Pancreas (tissue), 10 donors: ENCODE data around the gene AGGF1. TPM values are rescaled to one million over a fixed set of nuclear protein-coding genes. Genes with fewer than 3 reads are reported as not detected.
A peak's percentile ranks its signal among the peaks of the same experiment; 100 is the strongest.
"Not testable (repeated sequence)": the region's sequence is repeated elsewhere in the genome, so short reads cannot be mapped to it uniquely, and the experiment has no call there.

Source experiments
- ATAC-seq, 4 donors: fragments of 200-7000 bp; cut with Tn5 transposase; one replicate each; pipeline versions ENCODE4 v1.8.0 to v1.9.1; 2020; ENCODE audit warnings: mild to moderate bottlenecking in 4 of 4, moderate library complexity in 4 of 4
- DNase-seq, 6 donors: peaks; one replicate each; pipeline ENCODE4 v3.0.0-alpha.2; 2020
- FAIRE-seq: peaks from 2 replicates; lab custom pipeline; 2012; peaks lifted over from hg19 to GRCh38; lab: Jason Lieb, UNC
- H3K27ac ChIP-seq, 4 donors: fragments of 200-600 bp; sonication (generic); 1 replicate in 3 of 4; 2 replicates in 1 of 4; pipeline versions ENCODE4 v1.5.0 to v1.8.0; 2020
- H3K27me3 ChIP-seq, 4 donors: fragments of 200-600 bp; one replicate each; pipeline ENCODE4 v1.8.0; 2021
- H3K36me3 ChIP-seq, 3 donors: fragments of 200-600 bp; sonication (generic) in 1 of 3; one replicate each; pipeline versions ENCODE4 v1.5.0 to v1.8.0; 2020 to 2021
- H3K4me1 ChIP-seq, 3 donors: fragments of 200-600 bp; one replicate each; pipeline ENCODE4 v1.8.0; 2021
- H3K4me3 ChIP-seq, 4 donors: fragments of 200-600 bp; sonication (generic) in 2 of 4; one replicate each; pipeline versions ENCODE4 v1.5.0 to v1.8.0; 2020 to 2021
- H3K9me3 ChIP-seq, 4 donors: fragments of 200-600 bp; one replicate each; pipeline ENCODE4 v1.8.0; 2021
- WGBS, 2 donors: extraction: QIAGEN DNeasy Blood & Tissue Kit; methylation state at CpG; one replicate each; pipeline ENCODE4 v1.1.7; 2013; 5-methylcytosine and 5-hydroxymethylcytosine counted together
- intact Hi-C, 3 donors: fragments of 100-400 bp; cut with DNase I; formaldehyde crosslinking; loops; one replicate each; pipeline versions ENCODE4 v1.11.1 to v1.14.2; 2022
- polyA plus RNA-seq, 2 donors: library from polyadenylated mRNA; stranded (reverse); fragments of 200-250 nt; gene quantifications; one replicate each; pipeline ENCODE4 v1.2.3, GENCODE V29; 2013
- total RNA-seq, 6 donors: library from RNA; stranded (reverse); fragmentation: NEBNext Ultra II Directional in 4 of 6; extraction: Animal tissue kit (Norgen Biotek cat#: 25700) in 4 of 6; gene quantifications; one replicate each; pipeline versions ENCODE4 v1.2.1 to v1.2.4, GENCODE V29; 2021 to 2023
- TF ChIP-seq, protein P1 (sequence below), 4 donors: fragments of 200-600 bp; sonication (generic) in 3 of 4; IDR thresholded peaks; one replicate each; pipeline versions ENCODE4 v1.5.0 to v1.8.0; 2021; ENCODE audit warnings: antibody characterized with exemption in 4 of 4
- donor health status: healthy with polysubstance abuse.
- donor health status: DM: no; HTN: no; CAD: no; lungs with moderate emphysema.
- donor health status: DM: no; HTN: no; CAD: no.
- donor health status: control.
- donor health status: control.
- donor health status: Bipolar disorder and iron deficiency.
- donor health status: DM: yes; HTN: yes; CAD: no.
- donor health status: DM: no; HTN: no; CAD: no.
- donor health status: DM: no; HTN: no; CAD: no.
- donor health status: DM: yes; HTN: yes; CAD: no.

Gene AGGF1
- total and polyA plus RNA-seq, 8 donors, result 3.7 to 12.9 (median 8.5) TPM

DNA sequence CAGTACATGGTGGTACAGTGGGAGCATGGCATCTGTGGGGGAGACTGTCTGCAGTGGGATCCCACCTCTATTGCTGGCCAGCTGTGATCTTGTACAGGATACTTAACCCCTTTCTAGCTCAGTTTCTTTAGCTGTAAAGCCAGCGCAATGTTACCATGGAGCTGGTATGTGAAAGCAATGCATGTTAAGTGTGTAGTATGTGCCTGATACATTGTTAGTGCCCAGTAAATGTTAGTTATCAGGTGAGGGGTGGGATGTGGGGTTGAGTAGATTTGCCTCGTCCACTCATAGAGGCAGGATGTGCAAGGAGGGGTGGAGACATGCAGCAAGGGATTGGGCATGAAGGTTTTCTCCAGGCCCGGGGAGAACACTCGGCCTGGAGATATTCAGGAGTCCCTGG lies 44.5 kb downstream of the AGGF1 start:
- Histone ChIP-seq H3K27me3 (no peaks in the 10 kb centered on the region), H3K36me3 (no peaks in the 10 kb centered on the region), H3K9me3 (no peaks in the 10 kb centered on the region), H3K27ac (no peak overlapping the region), H3K4me3 (no peak overlapping the region), H3K4me1 (no peaks in the 10 kb centered on the region)
- TF ChIP-seq, protein P1, sequence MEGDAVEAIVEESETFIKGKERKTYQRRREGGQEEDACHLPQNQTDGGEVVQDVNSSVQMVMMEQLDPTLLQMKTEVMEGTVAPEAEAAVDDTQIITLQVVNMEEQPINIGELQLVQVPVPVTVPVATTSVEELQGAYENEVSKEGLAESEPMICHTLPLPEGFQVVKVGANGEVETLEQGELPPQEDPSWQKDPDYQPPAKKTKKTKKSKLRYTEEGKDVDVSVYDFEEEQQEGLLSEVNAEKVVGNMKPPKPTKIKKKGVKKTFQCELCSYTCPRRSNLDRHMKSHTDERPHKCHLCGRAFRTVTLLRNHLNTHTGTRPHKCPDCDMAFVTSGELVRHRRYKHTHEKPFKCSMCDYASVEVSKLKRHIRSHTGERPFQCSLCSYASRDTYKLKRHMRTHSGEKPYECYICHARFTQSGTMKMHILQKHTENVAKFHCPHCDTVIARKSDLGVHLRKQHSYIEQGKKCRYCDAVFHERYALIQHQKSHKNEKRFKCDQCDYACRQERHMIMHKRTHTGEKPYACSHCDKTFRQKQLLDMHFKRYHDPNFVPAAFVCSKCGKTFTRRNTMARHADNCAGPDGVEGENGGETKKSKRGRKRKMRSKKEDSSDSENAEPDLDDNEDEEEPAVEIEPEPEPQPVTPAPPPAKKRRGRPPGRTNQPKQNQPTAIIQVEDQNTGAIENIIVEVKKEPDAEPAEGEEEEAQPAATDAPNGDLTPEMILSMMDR (IDR thresholded peaks at IDR 0.05), result no peak
- intact Hi-C loops, result no loop called here
- ATAC-seq (no peak), FAIRE-seq (no peak), DNase-seq (no peak)
- 94 to 97% methylated on average over 4 of the region's 4 CpGs for WGBS, 2 donors

DNA sequence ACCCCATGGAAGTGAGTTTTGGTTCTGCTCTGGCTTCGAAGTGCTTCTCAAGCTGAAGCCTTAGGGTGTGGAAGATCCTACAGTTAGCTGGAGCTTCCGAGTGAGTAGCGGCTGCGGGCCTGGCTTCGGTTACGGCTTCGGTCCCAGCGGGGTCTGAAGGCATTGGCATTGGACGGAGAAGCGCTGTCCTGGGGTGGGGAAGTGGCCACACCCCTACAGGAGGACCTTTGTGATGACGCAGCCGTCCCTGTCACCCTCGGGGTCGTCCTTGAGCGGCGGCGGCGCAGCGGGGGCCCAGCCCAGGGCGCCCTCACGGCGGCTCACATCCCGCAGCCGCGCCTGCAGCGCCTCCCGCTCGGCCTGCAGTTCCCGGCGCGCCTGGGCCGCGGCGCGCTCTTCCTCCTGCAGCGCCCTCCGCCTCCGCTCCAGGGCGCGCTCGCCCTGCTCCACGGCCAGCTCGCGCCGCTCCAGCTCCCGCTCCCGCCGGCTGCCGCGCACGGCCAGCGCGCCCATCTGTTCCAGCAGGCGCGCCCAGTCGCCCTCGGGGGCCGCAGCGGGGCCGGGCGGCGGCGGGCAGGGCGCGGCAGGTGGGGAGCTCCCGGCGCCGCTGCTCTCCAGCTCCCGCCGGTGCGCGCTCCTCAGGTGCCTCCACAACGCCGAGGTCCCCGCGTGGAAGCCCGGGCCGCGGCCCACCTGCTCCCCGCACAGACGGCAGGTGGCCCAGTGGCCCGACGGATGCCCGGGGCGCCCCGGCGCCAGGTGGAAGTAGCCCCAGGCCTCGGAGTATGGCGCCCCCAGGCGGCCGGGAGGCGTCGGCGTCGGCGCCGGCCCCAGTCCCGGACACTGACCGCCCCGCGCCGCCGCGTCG lies 47.0 kb downstream of the AGGF1 start:
- peak overlapping the region in 2 of 4 donors; percentile 12 to 30 for H3K27ac ChIP-seq
- intact Hi-C loops, result no loop called here
- H3K4me1 ChIP-seq, result no peaks in the 10 kb centered on the region
- H3K9me3 ChIP-seq, result no peaks in the 10 kb centered on the region
- H3K27me3 ChIP-seq, result no peaks in the 10 kb centered on the region
- WGBS, 2 donors, result 41 to 63% methylated on average over 101 to 105 of the region's 105 CpGs
- FAIRE-seq (no peak), DNase-seq (peak; percentile 42 to 83 (median 54)), ATAC-seq (peak; percentile 66 to 91 (median 84))
- peak overlapping the region in 2 of 4 donors; percentile 21 to 38 for H3K4me3 ChIP-seq
- TF ChIP-seq, protein P1 (IDR thresholded peaks at IDR 0.05), result peak in 3 of 4 donors; percentile 35 to 64 (median 54)
- H3K36me3 ChIP-seq, result no peaks in the 10 kb centered on the region

DNA sequence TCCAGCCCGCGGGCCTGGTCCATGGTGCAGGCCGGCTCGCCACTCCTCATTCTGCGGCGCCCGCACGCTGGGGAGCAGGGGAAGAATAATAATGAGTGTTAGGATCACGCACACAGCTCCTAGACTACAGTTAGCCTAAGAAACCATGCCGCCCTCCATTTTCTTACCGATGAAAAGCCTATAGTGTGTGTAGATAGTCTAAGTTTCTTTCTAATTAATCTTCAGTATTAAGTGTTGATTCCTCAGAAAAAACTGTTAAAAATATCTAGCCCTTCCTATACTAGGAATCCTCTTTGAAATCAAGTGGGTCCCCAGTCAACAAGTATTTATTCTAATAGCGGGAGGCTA lies 47.6 kb downstream of the AGGF1 start:
- no peaks in the 10 kb centered on the region for H3K27me3 ChIP-seq
- H3K9me3 ChIP-seq, result no peaks in the 10 kb centered on the region
- FAIRE-seq, result no peak
- peak overlapping the region in 2 of 4 donors; percentile 21 to 38 for H3K4me3 ChIP-seq
- no peak for ATAC-seq
- 70 to 75% methylated on average over 11 to 12 of the region's 12 CpGs for WGBS, 2 donors
- TF ChIP-seq, protein P1 (IDR thresholded peaks at IDR 0.05), result no peak
- no peaks in the 10 kb centered on the region for H3K36me3 ChIP-seq
- no peak overlapping the region for H3K27ac ChIP-seq
- no peak for DNase-seq
- no peaks in the 10 kb centered on the region for H3K4me1 ChIP-seq
- intact Hi-C loops, result no loop called here

DNA sequence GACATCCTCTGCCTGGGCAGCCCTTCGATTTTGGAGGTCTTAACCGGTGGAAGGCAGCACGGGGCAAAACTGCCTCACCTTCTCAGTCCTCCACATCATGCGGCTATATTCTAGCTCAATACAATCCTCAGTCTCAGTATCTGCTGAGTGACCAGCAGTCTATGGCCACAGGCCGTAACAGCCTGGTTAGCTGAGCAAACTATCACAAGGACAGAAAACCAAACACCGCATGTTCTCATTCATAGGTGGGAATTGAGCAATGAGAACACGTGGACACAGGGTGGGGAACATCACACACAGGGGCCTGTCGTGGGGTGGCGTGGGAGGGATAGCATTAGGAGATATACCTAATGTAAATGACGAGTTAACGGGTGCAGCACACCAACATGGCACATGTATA lies 50.3 kb downstream of the AGGF1 start:
- FAIRE-seq, H3K4me1 ChIP-seq, H3K4me3 ChIP-seq, intact Hi-C loops, ATAC-seq, H3K27ac ChIP-seq, H3K27me3 ChIP-seq, H3K36me3 ChIP-seq, H3K9me3 ChIP-seq, DNase-seq: not testable (repeated sequence)
- WGBS, 2 donors, result 87 to 93% methylated on average over 11 of the region's 11 CpGs

DNA sequence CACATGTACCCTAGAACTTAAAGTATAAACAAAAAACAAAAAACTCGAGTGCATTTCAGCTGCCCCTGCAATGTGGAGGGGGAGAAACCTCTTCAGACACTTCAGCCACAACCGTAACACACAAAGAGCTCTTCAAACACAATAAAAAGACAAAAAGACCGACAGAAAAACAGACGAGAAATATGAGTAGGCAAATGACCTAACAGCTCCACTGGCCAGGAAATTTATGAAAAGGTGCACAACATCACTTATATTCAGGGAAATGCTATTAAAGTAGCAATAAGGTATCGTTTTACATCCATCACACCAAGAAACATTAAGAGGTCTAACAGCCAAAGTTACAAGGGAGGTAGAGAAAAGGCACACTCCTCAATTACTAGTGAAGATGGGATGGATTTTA lies 50.7 kb downstream of the AGGF1 start:
- Histone ChIP-seq H3K4me3 (no peak overlapping the region), H3K9me3 (no peaks in the 10 kb centered on the region), H3K27me3 (no peaks in the 10 kb centered on the region), H3K27ac (no peak overlapping the region), H3K4me1 (peaks cover 7 to 12% (median 9%) of the 10 kb centered on the region in 3 donors), H3K36me3 (no peaks in the 10 kb centered on the region)
- WGBS, 2 donors, result 73 to 84% methylated on average over 5 of the region's 5 CpGs
- FAIRE-seq, result no peak
- no peak for DNase-seq
- intact Hi-C loops, result no loop called here
- ATAC-seq, result no peak
- TF ChIP-seq, protein P1 (IDR thresholded peaks at IDR 0.05), result no peak
